BE2C (cell line): ENCODE data around the gene KRTAP10-2.

Source experiments
- DNase-seq: peaks from one replicate; pipeline ENCODE4 v3.0.0-alpha.2; 2020
- H3K27me3 ChIP-seq: fragments of 250-450 bp; sonication (Bioruptor Pico); 2 replicates; pipeline ENCODE4 v1.5.1; 2020; ENCODE audit warnings: mild to moderate bottlenecking
- H3K36me3 ChIP-seq: fragments of 250-450 bp; sonication (Bioruptor Pico); 2 replicates; pipeline ENCODE4 v1.5.1; 2020; ENCODE audit warnings: mild to moderate bottlenecking
- H3K4me1 ChIP-seq: fragments of 250-450 bp; sonication (Bioruptor Pico); 2 replicates; pipeline ENCODE4 v1.5.1; 2020
- H3K4me3 ChIP-seq: 2 replicates; pipeline ENCODE4 v1.5.1; 2011; ENCODE audit warnings: low read depth, low read length
- H3K9me3 ChIP-seq: fragments of 250-450 bp; sonication (Bioruptor Pico); 2 replicates; pipeline ENCODE4 v1.5.1; 2020
- TF ChIP-seq, protein P1 (sequence below): IDR thresholded peaks from 2 replicates; pipeline ENCODE4 v1.5.1; 2012; ENCODE audit warnings: mild to moderate bottlenecking, low read depth, low read length

Gene KRTAP10-2

DNA sequence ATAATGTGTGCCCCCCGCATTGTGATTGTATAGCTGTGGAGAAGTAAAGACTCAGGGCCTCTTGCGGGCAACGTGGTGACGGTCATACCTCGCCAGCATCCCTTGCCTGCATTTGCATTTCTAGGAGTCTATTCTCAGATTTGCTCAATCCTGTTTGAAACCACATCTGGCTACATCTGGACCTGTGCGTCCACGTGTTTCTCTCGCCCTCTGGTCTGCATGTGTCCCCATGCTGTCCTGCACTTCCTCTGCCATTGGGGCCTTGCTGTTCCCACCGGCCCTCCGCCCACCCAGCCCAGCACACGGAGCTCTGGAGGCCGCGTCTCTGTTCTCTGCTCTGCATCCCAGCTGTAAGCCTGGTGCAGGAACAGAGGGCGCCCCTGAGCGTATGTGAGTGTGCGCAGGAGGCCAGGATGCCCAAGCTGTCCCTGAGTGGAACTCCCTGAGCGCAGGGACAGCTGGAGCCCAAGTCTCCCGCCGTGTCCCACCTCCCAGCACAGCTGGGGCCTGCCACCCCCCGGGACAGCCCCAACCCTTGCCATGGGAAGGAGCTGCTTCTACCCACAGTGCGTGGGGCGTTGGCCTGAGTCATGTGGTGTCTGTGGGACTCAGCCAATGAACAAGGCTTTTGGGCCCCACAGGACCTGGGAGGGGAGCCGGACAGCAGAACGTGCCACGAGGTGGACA lies 1.6 kb downstream of the KRTAP10-2 start:
- H3K9me3 ChIP-seq = no peaks in the 10 kb centered on the region
- no peak overlapping the region for H3K4me3 ChIP-seq
- H3K36me3 ChIP-seq = no peaks in the 10 kb centered on the region
- no peaks in the 10 kb centered on the region for H3K4me1 ChIP-seq
- DNase-seq = no peak
- H3K27me3 ChIP-seq = peaks cover 47% of the 10 kb centered on the region
- TF ChIP-seq, protein P1, sequence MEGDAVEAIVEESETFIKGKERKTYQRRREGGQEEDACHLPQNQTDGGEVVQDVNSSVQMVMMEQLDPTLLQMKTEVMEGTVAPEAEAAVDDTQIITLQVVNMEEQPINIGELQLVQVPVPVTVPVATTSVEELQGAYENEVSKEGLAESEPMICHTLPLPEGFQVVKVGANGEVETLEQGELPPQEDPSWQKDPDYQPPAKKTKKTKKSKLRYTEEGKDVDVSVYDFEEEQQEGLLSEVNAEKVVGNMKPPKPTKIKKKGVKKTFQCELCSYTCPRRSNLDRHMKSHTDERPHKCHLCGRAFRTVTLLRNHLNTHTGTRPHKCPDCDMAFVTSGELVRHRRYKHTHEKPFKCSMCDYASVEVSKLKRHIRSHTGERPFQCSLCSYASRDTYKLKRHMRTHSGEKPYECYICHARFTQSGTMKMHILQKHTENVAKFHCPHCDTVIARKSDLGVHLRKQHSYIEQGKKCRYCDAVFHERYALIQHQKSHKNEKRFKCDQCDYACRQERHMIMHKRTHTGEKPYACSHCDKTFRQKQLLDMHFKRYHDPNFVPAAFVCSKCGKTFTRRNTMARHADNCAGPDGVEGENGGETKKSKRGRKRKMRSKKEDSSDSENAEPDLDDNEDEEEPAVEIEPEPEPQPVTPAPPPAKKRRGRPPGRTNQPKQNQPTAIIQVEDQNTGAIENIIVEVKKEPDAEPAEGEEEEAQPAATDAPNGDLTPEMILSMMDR = no peak

DNA sequence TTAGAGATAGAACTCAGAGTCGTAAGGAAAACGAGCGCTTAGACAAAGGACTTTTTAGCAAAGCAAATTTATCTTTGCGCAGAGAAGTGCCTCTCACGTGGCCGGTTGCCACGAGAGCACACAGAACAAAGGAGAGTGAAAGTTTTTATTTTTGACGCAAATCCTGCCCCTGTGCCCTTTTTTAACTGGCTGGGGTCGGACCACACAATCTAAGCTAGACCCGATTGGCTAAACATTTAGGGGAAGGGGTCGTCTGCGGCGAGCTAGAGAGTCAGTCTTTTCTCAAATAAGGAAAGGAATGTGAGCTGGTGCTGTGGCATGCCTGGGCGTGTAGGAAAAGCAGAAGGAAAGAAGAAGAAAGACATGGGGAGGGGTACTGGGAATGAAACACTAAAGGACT lies 2.4 kb downstream of the KRTAP10-2 start:
- DNase-seq = no peak
- Histone ChIP-seq H3K36me3 (no peaks in the 10 kb centered on the region), H3K4me3 (no peak overlapping the region), H3K4me1 (no peaks in the 10 kb centered on the region), H3K9me3 (no peaks in the 10 kb centered on the region), H3K27me3 (peaks cover 40% of the 10 kb centered on the region)
- TF ChIP-seq, protein P1 = no peak

DNA sequence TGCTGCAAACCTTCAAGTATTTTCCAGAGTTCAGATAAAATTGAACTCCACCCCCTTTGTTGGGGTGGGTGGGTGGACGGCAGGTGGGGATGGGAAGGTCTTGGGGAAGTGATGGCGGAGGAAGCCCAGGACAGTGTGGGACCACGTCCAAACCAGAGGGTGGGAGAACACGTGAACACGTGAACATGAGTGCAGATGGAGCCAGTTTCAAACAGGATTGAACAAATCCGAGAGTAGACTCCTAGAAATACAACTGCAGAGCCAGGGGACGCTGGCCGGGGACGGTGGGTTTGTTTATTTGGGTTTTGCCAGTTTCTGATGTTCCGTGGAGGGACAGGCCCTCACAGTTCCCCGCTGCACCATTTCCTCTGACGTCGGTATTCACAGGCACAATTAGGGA lies 2.9 kb downstream of the KRTAP10-2 start:
- Histone ChIP-seq H3K4me3 (no peak overlapping the region), H3K4me1 (no peaks in the 10 kb centered on the region), H3K27me3 (peaks cover 35% of the 10 kb centered on the region), H3K9me3 (no peaks in the 10 kb centered on the region), H3K36me3 (no peaks in the 10 kb centered on the region)
- TF ChIP-seq, protein P1 = no peak
- DNase-seq = no peak

DNA sequence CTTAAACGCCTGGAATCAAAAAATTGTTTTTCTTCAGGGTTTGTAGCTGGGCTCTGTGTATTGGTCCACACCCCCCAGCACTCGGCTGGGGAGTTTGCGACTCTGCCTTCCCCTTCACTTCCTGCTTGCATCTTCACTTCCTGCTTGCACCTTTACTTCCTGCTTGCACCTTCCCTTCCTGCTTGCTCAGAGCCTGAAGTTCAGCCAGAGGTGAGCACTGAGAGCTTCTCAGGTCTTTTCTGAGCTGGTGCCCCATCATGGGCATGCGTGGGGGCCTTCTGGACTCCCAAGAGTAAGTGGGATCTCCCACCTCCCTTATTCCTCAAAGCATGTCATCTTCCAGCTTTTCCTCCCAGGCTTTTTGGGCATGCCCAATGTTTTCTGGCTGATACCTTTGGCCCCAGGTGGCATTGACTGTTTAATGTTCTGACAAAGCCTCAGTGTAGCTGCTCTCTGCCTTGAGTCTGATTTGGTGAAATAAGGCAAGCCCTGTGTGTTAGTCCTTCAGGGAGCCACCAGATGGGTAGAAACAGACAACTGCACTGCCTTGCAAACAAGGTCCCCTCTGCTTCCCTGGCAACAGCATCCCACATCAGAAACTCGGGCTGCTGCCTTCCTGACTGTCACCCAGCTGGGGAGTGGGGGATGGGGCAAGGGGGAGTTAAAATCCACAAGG lies 3.5 kb downstream of the KRTAP10-2 start:
- H3K27me3 ChIP-seq = peaks cover 29% of the 10 kb centered on the region
- TF ChIP-seq, protein P1 = no peak
- H3K9me3 ChIP-seq = no peaks in the 10 kb centered on the region
- H3K4me1 ChIP-seq = no peaks in the 10 kb centered on the region
- DNase-seq = no peak
- H3K36me3 ChIP-seq = no peaks in the 10 kb centered on the region
- no peak overlapping the region for H3K4me3 ChIP-seq

DNA sequence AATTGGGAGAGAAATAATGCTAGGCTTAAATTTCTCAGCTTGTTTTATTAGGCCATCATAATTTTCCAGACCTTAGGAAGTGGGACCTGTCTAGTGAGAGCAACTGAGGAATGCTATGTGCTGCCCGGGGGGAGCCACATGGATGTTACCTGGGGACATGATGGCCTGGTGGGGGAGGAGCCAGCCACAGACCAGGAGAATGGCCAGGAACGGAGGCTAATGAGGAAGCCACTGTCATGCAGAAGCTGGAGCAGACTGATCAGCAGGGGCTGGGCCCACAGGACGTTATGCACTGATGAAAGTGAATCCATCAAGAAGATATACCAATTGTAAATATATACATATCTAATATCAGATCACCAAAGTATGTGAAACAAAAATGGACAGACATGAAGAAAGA lies 6.7 kb downstream of the KRTAP10-2 start:
- Histone ChIP-seq H3K36me3 (no peaks in the 10 kb centered on the region), H3K27me3 (peaks cover 28% of the 10 kb centered on the region), H3K4me3 (no peak overlapping the region), H3K9me3 (no peaks in the 10 kb centered on the region), H3K4me1 (no peaks in the 10 kb centered on the region)
- DNase-seq = no peak
- TF ChIP-seq, protein P1 = no peak

DNA sequence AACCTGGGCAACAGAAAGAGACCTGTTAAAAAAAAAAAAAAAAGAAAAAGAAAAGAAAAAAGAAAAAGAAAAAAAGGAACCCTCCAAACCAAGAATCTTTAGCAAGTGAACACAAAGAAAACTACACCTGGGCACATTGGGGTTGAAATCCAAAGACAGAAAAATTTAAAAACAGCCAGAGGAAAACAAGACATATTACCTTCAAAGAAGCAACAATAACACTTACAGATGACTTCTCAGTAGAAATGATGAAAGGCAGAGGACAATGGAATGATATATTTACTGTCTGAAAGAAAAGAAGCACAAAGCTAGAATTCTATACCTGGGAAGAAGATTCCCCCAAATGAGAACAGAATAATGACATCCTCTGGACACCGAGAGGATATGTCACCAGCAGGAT lies 8.6 kb downstream of the KRTAP10-2 start:
- Histone ChIP-seq H3K27me3 (peaks cover 20% of the 10 kb centered on the region), H3K4me3 (no peak overlapping the region), H3K4me1 (no peaks in the 10 kb centered on the region), H3K9me3 (no peaks in the 10 kb centered on the region), H3K36me3 (no peaks in the 10 kb centered on the region)
- DNase-seq = no peak
- TF ChIP-seq, protein P1 = no peak
